GM19463 (cell line): ENCODE results near the gene RETNLB.

Experiments used
- ATAC-seq: cut with Tn5 transposase; IDR thresholded peaks from one replicate; pipeline ENCODE4 v1.9.1; 2021; ENCODE audit warnings: mild to moderate bottlenecking, moderate library complexity; ENCODE audit not compliant: unreplicated experiment

The RETNLB gene

GRCh38 chr3:108757404-108757982 lies at the start of gene RETNLB:
Gene RETNLB, minus strand, starts transcription at chr3:108757410. Its CDS starts 225 bp downstream, at chr3:108757185.
- ATAC-seq = no peak

DNA sequence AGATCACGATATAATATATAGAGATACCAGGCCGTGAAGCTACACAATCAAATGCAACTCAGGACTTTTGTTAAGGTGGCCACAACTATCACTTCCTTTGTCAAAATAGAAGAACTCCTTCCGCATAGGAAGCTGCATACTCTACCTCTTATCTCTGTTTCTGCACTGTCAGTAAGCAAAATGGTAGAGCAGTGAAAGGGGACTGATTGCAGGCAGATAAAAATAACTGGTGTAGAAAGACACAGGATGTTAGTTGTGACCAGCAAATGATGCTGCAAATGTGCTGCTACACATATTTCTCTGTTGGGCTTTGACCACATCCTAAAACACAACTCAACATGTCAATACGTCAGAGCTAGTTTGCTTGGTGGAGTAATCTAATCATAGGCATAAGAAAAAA lies 49.1 kb upstream of the RETNLB start:
- ATAC-seq = no peak

DNA sequence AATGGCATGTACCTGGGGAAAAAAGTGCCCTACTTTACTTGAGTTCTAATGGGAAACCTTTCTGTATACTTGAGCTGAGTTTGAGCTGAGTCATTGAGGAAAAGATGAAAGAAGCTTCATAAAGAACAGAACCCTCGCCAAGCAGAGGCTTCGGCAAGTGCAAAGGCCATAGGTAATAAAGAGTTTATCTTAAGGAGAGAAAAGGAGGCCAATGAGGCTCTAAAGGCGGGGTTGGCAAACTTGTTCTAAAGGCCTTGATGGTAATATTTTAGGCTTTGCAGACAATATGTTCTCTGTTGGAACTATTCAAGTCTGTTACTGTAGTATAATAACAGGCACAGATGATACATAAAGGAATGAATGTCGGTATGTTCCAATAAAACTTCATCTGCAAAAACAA lies 47.8 kb upstream of the RETNLB start:
- ATAC-seq = no peak

- ATAC-seq = no peak
These were observed 47.2 kb upstream of the RETNLB start for GRCh38 chr3:108804437-108804836.

DNA sequence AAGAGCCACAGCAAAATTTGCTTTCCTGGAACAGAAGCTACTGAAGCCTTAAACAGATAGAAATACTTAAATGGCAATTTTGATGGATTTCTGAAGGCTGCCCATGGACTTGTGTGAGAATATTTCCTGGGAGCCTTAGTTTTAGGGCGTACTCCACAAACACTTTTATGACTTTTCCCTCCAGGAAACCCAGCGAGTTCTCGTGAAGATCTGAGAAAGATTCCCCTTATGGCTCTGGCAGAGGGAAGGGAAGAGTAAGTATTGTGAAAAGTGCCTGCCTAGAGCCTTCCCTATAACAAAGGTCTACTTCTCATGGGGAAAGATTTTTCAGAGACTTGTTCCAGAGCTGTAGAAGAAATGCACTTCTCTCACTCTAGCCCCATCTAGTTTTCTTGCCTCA lies 34.3 kb upstream of the RETNLB start:
- no peak for ATAC-seq

DNA sequence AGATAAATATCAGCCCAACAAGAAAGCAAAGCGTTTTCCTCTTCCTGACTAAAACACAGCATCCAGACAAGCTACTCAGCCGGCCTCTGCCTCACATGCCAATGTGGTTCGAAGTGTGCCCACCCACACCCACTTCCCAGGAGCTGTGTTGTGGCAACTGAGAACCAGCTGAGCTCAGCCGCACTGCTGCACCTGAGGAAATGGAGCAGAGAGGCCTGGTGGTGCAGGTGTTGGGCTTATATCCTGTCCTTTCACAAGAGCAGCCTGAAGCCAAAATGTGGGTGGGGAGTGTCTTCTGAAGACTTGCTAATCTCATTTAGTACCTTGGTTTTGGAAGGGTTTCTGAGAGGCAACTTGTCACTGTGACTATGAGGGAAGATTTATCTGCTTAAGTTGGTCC lies 23.0 kb upstream of the RETNLB start:
- ATAC-seq = no peak

GRCh38 chr3:108779496-108779895 lies 22.3 kb upstream of the RETNLB start:
- no peak for ATAC-seq

DNA sequence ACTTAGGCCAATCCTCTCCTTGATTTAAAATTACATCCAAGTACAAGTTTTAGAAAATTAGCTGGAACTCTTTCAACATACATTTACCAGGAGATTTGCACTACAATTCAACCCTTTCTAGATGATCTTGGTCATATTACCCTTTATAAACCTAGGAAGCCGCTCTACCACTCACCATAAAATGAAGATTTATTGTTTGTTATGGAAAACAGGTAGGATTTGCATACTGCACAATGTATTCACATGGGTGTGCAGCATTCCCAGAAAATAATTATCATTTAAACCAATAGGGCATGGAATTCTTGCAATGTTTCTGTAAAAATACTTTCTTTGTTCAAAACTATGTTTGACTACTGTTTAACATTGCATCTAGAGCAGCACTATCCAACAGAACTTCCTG lies 18.4 kb upstream of the RETNLB start:
- no peak for ATAC-seq

DNA sequence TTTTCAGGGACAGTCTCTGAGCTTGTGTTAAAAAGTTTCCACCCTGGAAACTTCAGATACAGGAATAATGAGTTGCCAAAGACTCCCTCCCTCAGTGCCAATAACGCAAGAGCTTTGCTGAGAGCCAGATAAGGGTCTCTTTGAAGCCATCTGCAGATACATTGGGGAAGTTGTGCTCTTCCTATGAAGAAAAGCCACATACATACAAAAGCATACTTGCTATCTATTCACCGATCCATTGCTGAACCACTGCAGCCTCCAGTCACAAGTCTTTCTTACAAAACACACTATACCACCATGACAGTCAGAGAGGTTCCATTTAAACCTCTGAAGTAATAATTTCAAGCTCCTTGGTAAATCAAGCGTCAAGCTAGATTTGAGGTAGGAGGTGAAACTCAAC lies 10.0 kb upstream of the RETNLB start:
- no peak for ATAC-seq

- no peak for ATAC-seq
These were observed 1.5 kb downstream of the RETNLB start for GRCh38 chr3:108755686-108756085.

DNA sequence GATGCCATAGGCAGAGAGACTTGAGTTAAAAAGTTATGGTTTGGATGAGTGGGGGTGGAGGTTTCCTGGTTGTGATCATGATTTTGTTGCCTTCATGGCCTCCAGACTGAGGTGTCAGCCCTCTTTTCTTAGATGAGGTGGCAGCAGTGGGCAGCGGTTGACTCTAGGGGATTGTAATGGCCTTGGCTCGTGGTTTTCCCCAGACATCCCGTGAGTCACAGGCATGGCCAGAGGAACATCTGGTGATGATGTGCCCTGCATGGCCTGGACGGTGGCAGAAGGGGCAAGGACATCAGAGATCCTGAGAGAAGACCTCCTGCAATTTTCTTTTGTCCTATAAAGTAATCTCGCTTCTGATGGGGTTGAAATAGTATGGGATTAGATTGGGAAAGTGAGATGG lies 12.4 kb downstream of the RETNLB start:
- ATAC-seq = no peak

- ATAC-seq = no peak
These were observed 14.3 kb downstream of the RETNLB start for GRCh38 chr3:108742929-108743328.

- no peak for ATAC-seq
These were observed 20.4 kb downstream of the RETNLB start for GRCh38 chr3:108736821-108737220.

DNA sequence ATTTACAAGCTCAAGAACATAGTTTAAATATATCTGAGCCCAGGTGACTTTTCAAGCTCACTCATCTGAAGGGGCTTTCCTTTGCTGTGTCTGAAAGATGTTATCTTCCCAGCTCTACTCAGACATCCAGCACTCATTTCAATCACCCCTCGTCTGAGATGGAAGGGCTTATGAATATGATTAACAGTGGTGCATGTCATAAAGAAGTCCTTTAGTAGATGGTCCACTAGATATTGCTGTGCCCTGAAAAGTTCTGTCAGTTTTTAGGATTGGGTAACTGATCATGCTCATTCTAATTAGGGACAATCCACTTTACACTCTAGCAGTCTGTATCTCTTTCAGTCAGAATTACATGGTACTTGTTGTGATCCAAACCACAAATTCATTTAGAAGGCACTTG lies 28.3 kb downstream of the RETNLB start:
- no peak for ATAC-seq

- no peak for ATAC-seq
These were observed 29.1 kb downstream of the RETNLB start for GRCh38 chr3:108728105-108728504.

DNA sequence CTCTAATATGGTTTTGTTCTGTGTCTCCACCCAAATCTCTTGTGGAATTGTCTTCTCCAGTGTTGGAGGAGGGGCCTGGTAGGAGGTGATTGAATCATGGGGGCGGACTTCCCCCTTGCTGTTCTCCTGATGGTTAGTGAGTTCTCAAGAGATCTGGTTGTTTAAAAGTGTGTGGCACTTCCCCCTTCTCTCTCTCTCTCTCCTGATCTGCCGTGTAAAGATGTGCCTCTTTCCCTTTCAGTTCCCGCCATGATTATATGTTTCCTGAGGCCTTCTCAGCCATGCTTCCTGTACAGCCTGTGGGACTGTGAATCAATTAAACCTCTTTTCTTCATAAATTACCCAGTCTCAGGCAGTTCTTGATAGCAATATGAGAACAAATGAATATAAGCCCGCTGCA lies 33.1 kb downstream of the RETNLB start:
- ATAC-seq = no peak

- ATAC-seq = no peak
These were observed 34.5 kb downstream of the RETNLB start for GRCh38 chr3:108722724-108723123.

DNA sequence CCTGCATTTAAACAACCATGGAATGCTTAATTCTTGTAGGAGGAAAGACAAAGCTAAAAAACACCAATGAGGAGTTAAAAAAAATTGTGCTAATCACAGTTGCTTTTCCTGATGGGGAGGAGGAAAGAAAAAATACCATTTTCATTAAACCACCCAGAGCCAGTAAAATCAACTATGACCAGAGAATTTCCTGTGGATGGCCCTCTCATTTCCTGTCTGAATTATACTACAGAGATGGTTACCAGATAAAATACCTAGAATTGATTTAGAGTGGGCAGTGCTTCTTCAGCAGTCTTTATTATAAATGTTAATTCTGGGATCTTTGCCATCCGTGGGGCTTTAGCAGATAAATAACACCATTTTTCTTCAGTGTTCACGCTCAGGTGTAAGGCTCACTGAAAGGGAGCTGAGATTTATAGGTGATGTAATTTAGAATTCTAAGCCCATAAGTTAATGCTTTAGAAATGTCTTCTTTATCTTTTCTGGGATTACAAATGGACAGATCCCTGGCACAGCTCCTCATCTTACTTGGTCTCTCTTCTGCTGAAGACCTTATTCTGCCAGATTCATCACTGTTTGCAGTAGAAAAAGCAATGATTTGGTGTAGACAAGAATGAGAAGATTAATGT lies 37.9 kb downstream of the RETNLB start:
- ATAC-seq = no peak

DNA sequence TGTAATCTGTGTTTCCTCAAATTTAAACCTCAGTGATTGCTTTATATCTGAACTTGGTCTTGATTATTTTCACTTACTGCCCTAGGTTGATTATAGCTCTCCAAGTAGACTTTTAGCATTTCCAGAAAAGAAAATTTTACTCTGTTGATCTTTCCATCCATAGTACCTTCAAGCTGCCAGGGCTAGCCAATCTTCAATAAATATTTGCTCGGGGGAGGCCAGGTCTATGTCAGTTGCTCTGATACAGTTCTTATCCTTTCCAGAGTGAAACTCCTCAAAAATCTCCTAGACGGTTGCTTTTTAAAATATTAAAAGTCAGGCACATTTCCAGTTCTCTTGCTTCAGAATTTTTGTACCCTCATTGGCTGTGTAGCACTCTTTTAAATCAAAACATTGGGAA lies 38.8 kb downstream of the RETNLB start:
- ATAC-seq = no peak

DNA sequence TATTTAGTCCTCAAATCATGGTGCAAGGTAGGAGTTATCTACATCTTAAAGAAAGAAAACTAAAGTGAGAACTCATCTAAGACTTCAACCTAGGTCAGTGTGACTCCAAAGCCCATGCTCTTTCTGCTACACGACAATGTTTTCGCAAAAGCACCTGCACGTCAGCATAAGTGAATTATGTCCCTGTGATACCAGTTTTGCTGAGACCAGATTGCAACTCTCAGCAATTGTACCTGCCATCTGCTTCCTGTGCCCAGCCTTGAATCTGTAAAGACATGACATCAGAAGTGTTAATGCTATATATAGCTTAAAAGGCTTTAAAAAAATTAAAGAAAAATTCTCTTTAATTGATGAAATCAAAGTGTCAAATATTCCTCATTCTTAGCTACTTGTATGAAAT lies 43.4 kb downstream of the RETNLB start:
- ATAC-seq = no peak

- no peak for ATAC-seq
These were observed 44.1 kb downstream of the RETNLB start for GRCh38 chr3:108713009-108713516.
